ENCODE data around the gene NFKBIB. TPM values are rescaled to one million over a fixed set of nuclear protein-coding genes. Genes with fewer than 3 reads are reported as not detected.

The NFKBIB gene
- total RNA-seq, 1 donor from 2014 or later = 14.5 TPM

GRCh38 chr19:38946229-38947010 is 46.7 kb downstream of the NFKBIB start:
- intact Hi-C loops (cut with micrococcal nuclease) = no loop called here
- no peak for ATAC-seq

GRCh38 chr19:38949580-38950367 is 50.0 kb downstream of the NFKBIB start:
- ATAC-seq (peak; percentile 96), DNase-seq (peak; percentile 92)
- intact Hi-C loops (cut with micrococcal nuclease) = no loop called here

More at GRCh38 chr19:38946229-38947010, 46.7 kb downstream of the NFKBIB start:
- DNase-seq = no peak

GRCh38 chr19:38951187-38951586 is 51.4 kb downstream of the NFKBIB start:
- ATAC-seq (no peak), DNase-seq (no peak)
- intact Hi-C loops (cut with micrococcal nuclease) = no loop called here

GRCh38 chr19:38952395-38953165 is 52.8 kb downstream of the NFKBIB start:
- DNase-seq (no peak), ATAC-seq (peak; percentile 18)
- intact Hi-C loops (cut with micrococcal nuclease) = no loop called here

- intact Hi-C loops (cut with micrococcal nuclease) = no loop called here
- ATAC-seq = no peak
- DNase-seq = no peak
These were observed 53.9 kb downstream of the NFKBIB start for GRCh38 chr19:38953677-38954076.

GRCh38 chr19:38956264-38956663 is 56.5 kb downstream of the NFKBIB start:
- ATAC-seq = no peak
- intact Hi-C loops (cut with micrococcal nuclease) = no loop called here
- DNase-seq = no peak

GRCh38 chr19:38958301-38958700 is 58.5 kb downstream of the NFKBIB start:
- DNase-seq = no peak
- intact Hi-C loops (cut with micrococcal nuclease) = no loop called here
- no peak for ATAC-seq

Other genes with a start within 250 kb of the NFKBIB start
- gene CAPN12, start 155.5 kb upstream of the NFKBIB start, total RNA-seq = not detected
- not detected for gene LGALS7, start 126.5 kb upstream of the NFKBIB start, total RNA-seq
- not detected for gene LGALS7B, start 110.8 kb upstream of the NFKBIB start, total RNA-seq
- gene LGALS4, start 87.0 kb upstream of the NFKBIB start, total RNA-seq = 0.47 TPM
- gene ECH1, start 68.2 kb upstream of the NFKBIB start, total RNA-seq = 1,171 TPM
- 171 TPM for gene HNRNPL, start 50.0 kb upstream of the NFKBIB start, total RNA-seq
- 4.5 TPM for gene RINL, start 21.7 kb upstream of the NFKBIB start, total RNA-seq
- 94.4 TPM for gene SIRT2, start 351 bp upstream of the NFKBIB start, total RNA-seq
- gene CCER2, start 12.2 kb downstream of the NFKBIB start, total RNA-seq = not detected
- 13.2 TPM for gene SARS2, start 30.8 kb downstream of the NFKBIB start, total RNA-seq
- gene MRPS12, start 31.0 kb downstream of the NFKBIB start, total RNA-seq = 71.9 TPM
- gene FBXO17, start 75.8 kb downstream of the NFKBIB start, total RNA-seq = 1.7 TPM
- 9.7 TPM for gene FBXO27, start 132.6 kb downstream of the NFKBIB start, total RNA-seq
- not detected for gene ACP7, start 184.4 kb downstream of the NFKBIB start, total RNA-seq
- gene PAK4, start 225.8 kb downstream of the NFKBIB start, total RNA-seq = 17.4 TPM

Measured in left ventricle myocardium superior (tissue), 1 donor.